ENCODE results near the gene TLK1. TPM values are rescaled to one million over a fixed set of nuclear protein-coding genes. Genes with fewer than 3 reads are reported as not detected.

TLK1 gene
- total RNA-seq, 1 experiment from 2014 or later: 101 TPM

GRCh38 chr2:171201271-171201670, 40.6 kb upstream of the TLK1 start:
- no peaks in the 10 kb centered on the region for H4K20me1 ChIP-seq (ENCODE audit: insufficient read depth)
- H3K79me2 ChIP-seq (ENCODE audit: low read depth): no peaks in the 10 kb centered on the region
- no peak overlapping the region for H3K27ac ChIP-seq
- no peaks in the 10 kb centered on the region for H3K9me3 ChIP-seq (ENCODE audit: insufficient read depth, low read depth)
- no peaks in the 10 kb centered on the region for H3K36me3 ChIP-seq (ENCODE audit: low read depth)
- DNase-seq: no peak
- TF ChIP-seq EZH2 (IDR thresholded peaks at IDR 0.05; ENCODE audit: low read depth) (no peak), CTCF (conservative IDR thresholded peaks at IDR 0.05) (no peak)
- no peaks in the 10 kb centered on the region for H3F3A ChIP-seq (ENCODE audit: insufficient read depth, low read depth)
- no peaks in the 10 kb centered on the region for H3K27me3 ChIP-seq (ENCODE audit: insufficient read depth, low read depth)
- H3K4me1 ChIP-seq (replicated peaks; ENCODE audit: insufficient read depth): no peaks in the 10 kb centered on the region
- no TSS peak for BruUV-seq (replicated peaks)
- H3K4me3 ChIP-seq: no peak overlapping the region
- H2AFZ ChIP-seq: no peak overlapping the region
- intact Hi-C loops (cut with micrococcal nuclease; ENCODE audit: unreplicated experiment): no loop called here
- H3K9me2 ChIP-seq (ENCODE audit: insufficient read depth): no peaks in the 10 kb centered on the region
- H3K4me2 ChIP-seq: no peak overlapping the region
- CTCF ChIA-PET: no interaction called here
- POLR2A ChIA-PET (ENCODE audit: unreplicated experiment): interaction anchor here (0.5 kb wide), 1 partner anchor 30 kb away, joined by 5 read pairs; no protein-coding TSS in a partner anchor

- no peak for DNase-seq
- H3K27me3 ChIP-seq (ENCODE audit: insufficient read depth, low read depth): no peaks in the 10 kb centered on the region
- no TSS peak for BruUV-seq (replicated peaks)
- H3K79me2 ChIP-seq (ENCODE audit: low read depth): no peaks in the 10 kb centered on the region
- no peaks in the 10 kb centered on the region for H3F3A ChIP-seq (ENCODE audit: insufficient read depth, low read depth)
- TF ChIP-seq EZH2 (IDR thresholded peaks at IDR 0.05; ENCODE audit: low read depth) (no peak), CTCF (conservative IDR thresholded peaks at IDR 0.05) (no peak)
- no peak overlapping the region for H2AFZ ChIP-seq
- no peaks in the 10 kb centered on the region for H3K4me1 ChIP-seq (replicated peaks; ENCODE audit: insufficient read depth)
- H3K27ac ChIP-seq: no peak overlapping the region
- H4K20me1 ChIP-seq (ENCODE audit: insufficient read depth): no peaks in the 10 kb centered on the region
- no peak overlapping the region for H3K4me3 ChIP-seq
- H3K36me3 ChIP-seq (ENCODE audit: low read depth): no peaks in the 10 kb centered on the region
- CTCF ChIA-PET: no interaction called here
- H3K4me2 ChIP-seq: no peak overlapping the region
- H3K9me3 ChIP-seq (ENCODE audit: insufficient read depth, low read depth): no peaks in the 10 kb centered on the region
- intact Hi-C loops (cut with micrococcal nuclease; ENCODE audit: unreplicated experiment): loop anchor here (1.0 kb wide), 1 partner anchor 21 kb away; no protein-coding TSS in a partner anchor
- no peaks in the 10 kb centered on the region for H3K9me2 ChIP-seq (ENCODE audit: insufficient read depth)
- POLR2A ChIA-PET (ENCODE audit: unreplicated experiment): no interaction called here
These were observed 39.8 kb upstream of the TLK1 start for GRCh38 chr2:171200469-171200868.

GRCh38 chr2:171191021-171191420, 30.3 kb upstream of the TLK1 start:
- CTCF ChIA-PET: no interaction called here

More at GRCh38 chr2:171191021-171191420, 30.3 kb upstream of the TLK1 start:
- POLR2A ChIA-PET (ENCODE audit: unreplicated experiment): no interaction called here
- no peak overlapping the region for H2AFZ ChIP-seq
- no peaks in the 10 kb centered on the region for H4K20me1 ChIP-seq (ENCODE audit: insufficient read depth)
- H3K79me2 ChIP-seq (ENCODE audit: low read depth): no peaks in the 10 kb centered on the region
- no TSS peak for BruUV-seq (replicated peaks)
- TF ChIP-seq CTCF (conservative IDR thresholded peaks at IDR 0.05) (no peak), EZH2 (IDR thresholded peaks at IDR 0.05; ENCODE audit: low read depth) (no peak)
- no peaks in the 10 kb centered on the region for H3K36me3 ChIP-seq (ENCODE audit: low read depth)
- H3K4me1 ChIP-seq (replicated peaks; ENCODE audit: insufficient read depth): no peaks in the 10 kb centered on the region
- no peak overlapping the region for H3K4me2 ChIP-seq
- intact Hi-C loops (cut with micrococcal nuclease; ENCODE audit: unreplicated experiment): no loop called here
- no peak overlapping the region for H3K27ac ChIP-seq
- no peak overlapping the region for H3K4me3 ChIP-seq
- H3K9me2 ChIP-seq (ENCODE audit: insufficient read depth): no peaks in the 10 kb centered on the region
- no peaks in the 10 kb centered on the region for H3F3A ChIP-seq (ENCODE audit: insufficient read depth, low read depth)
- no peak for DNase-seq
- H3K27me3 ChIP-seq (ENCODE audit: insufficient read depth, low read depth): no peaks in the 10 kb centered on the region
- H3K9me3 ChIP-seq (ENCODE audit: insufficient read depth, low read depth): no peaks in the 10 kb centered on the region

All from PC-9 (cell line).